Loucy (cell line): ENCODE data around the gene PANX3.
A peak's percentile ranks its signal among the peaks of the same experiment; 100 is the strongest.

ENCODE experiments used
- H2AFZ ChIP-seq: fragments of 200-600 bp; sonication (generic); 2 replicates; pipeline ENCODE4 v1.6.0; 2016; ENCODE audit warnings: antibody characterized with exemption, mild to moderate bottlenecking, low read length, moderate library complexity
- H3F3A ChIP-seq: fragments of 200-600 bp; 2 replicates; pipeline ENCODE4 v1.6.0; 2016; ENCODE audit warnings: antibody characterized with exemption, low read depth, mild to moderate bottlenecking
- H3K27me3 ChIP-seq: fragments of 200-600 bp; sonication (generic); 2 replicates; pipeline ENCODE4 v1.6.1; 2014; ENCODE audit warnings: low read length, mild to moderate bottlenecking; ENCODE audit not compliant: insufficient read depth, poor library complexity, severe bottlenecking
- H3K36me3 ChIP-seq: fragments of 200-600 bp; sonication (generic); 2 replicates; pipeline ENCODE4 v1.6.1; 2016; ENCODE audit warnings: low read length; ENCODE audit not compliant: insufficient read depth
- H3K4me1 ChIP-seq: fragments of 200-600 bp; sonication (generic); 2 replicates; pipeline ENCODE4 v1.5.1; 2014; ENCODE audit warnings: low read length, mild to moderate bottlenecking; ENCODE audit not compliant: insufficient read depth, poor library complexity, severe bottlenecking
- H3K4me2 ChIP-seq: fragments of 200-600 bp; sonication (generic); 2 replicates; pipeline ENCODE4 v1.6.0; 2014; ENCODE audit warnings: antibody characterized with exemption, low read length, low read depth, mild to moderate bottlenecking; ENCODE audit not compliant: poor library complexity, severe bottlenecking
- H3K4me3 ChIP-seq: fragments of 200-600 bp; sonication (generic); 2 replicates; pipeline ENCODE4 v1.5.1; 2014; ENCODE audit warnings: low read length, mild to moderate bottlenecking, mixed read lengths; ENCODE audit not compliant: poor library complexity, severe bottlenecking
- H3K79me2 ChIP-seq: fragments of 200-600 bp; sonication (generic); 2 replicates; pipeline ENCODE4 v1.6.1; 2014; ENCODE audit warnings: low read length; ENCODE audit not compliant: insufficient read depth
- H3K9ac ChIP-seq: fragments of 200-600 bp; sonication (generic); 2 replicates; pipeline ENCODE4 v1.6.0; 2014; ENCODE audit warnings: mild to moderate bottlenecking, low read depth, low read length, moderate library complexity; ENCODE audit not compliant: poor library complexity, severe bottlenecking
- H3K9me2 ChIP-seq: fragments of 200-600 bp; sonication (generic); replicated peaks from 2 replicates; pipeline ENCODE4 v1.6.1; 2016; ENCODE audit warnings: low read depth, low read length, mixed read lengths
- H3K9me3 ChIP-seq: fragments of 200-600 bp; sonication (generic); 2 replicates; pipeline ENCODE4 v1.6.1; 2014; ENCODE audit warnings: mild to moderate bottlenecking, antibody characterized with exemption, low read length, low read depth; ENCODE audit not compliant: insufficient read depth
- H4K20me1 ChIP-seq: fragments of 200-600 bp; sonication (generic); 2 replicates; pipeline ENCODE4 v1.6.0; 2014; ENCODE audit warnings: antibody characterized with exemption, low read length, mild to moderate bottlenecking; ENCODE audit not compliant: insufficient read depth, poor library complexity, severe bottlenecking
- CTCF ChIP-seq: fragments of 200-600 bp; sonication (generic); conservative IDR thresholded peaks from 2 replicates; pipeline ENCODE4 v1.5.1; 2014; ENCODE audit warnings: mild to moderate bottlenecking, antibody characterized with exemption, low read length
- EZH2phosphoT487 ChIP-seq: fragments of 200-600 bp; IDR thresholded peaks from 2 replicates; pipeline ENCODE4 v1.6.1; 2018; ENCODE audit warnings: antibody characterized with exemption, mild to moderate bottlenecking, moderate library complexity, borderline replicate concordance

PANX3 gene

GRCh38 chr11:124633355-124633754 lies 22.1 kb downstream of the PANX3 start:
- Histone ChIP-seq H3K27me3 (no peaks in the 10 kb centered on the region), H3K79me2 (no peaks in the 10 kb centered on the region; the same call in 1 of the 2 replicates), H3K9me3 (no peaks in the 10 kb centered on the region), H4K20me1 (peaks cover 2% of the 10 kb centered on the region), H3K9me2 (no peaks in the 10 kb centered on the region), H3K4me3 (no peak overlapping the region), H3K4me1 (peaks cover 4% of the 10 kb centered on the region), H3K4me2 (no peak overlapping the region), H3F3A (no peaks in the 10 kb centered on the region), H2AFZ (no peak overlapping the region), H3K36me3 (peaks cover 80% of the 10 kb centered on the region), H3K9ac (no peak overlapping the region)
- peak; percentile 54 for TF ChIP-seq CTCF
- TF ChIP-seq EZH2phosphoT487: no peak

- no peaks in the 10 kb centered on the region for H3K9me2 ChIP-seq
- no peaks in the 10 kb centered on the region for H3F3A ChIP-seq
- peaks cover 61% of the 10 kb centered on the region for H3K36me3 ChIP-seq
- H3K79me2 ChIP-seq: no peaks in the 10 kb centered on the region
- H3K9me3 ChIP-seq: no peaks in the 10 kb centered on the region
- no peaks in the 10 kb centered on the region for H3K27me3 ChIP-seq
- TF ChIP-seq EZH2phosphoT487: no peak
- TF ChIP-seq CTCF: no peak
- H3K4me3 ChIP-seq: no peak overlapping the region
- no peak overlapping the region for H2AFZ ChIP-seq
- H3K4me2 ChIP-seq: no peak overlapping the region
- H3K9ac ChIP-seq: no peak overlapping the region
- no peaks in the 10 kb centered on the region for H3K4me1 ChIP-seq
- H4K20me1 ChIP-seq: peaks cover 2% of the 10 kb centered on the region
Measured at GRCh38 chr11:124635932-124636331, 24.7 kb downstream of the PANX3 start.

GRCh38 chr11:124638500-124638899 lies 27.3 kb downstream of the PANX3 start:
- no peak overlapping the region for H3K9ac ChIP-seq

More at GRCh38 chr11:124638500-124638899, 27.3 kb downstream of the PANX3 start:
- Histone ChIP-seq H2AFZ (no peak overlapping the region), H3K36me3 (peaks cover 36% of the 10 kb centered on the region; the same call in 1 of the 2 replicates), H3K4me2 (no peak overlapping the region), H3K4me3 (no peak overlapping the region), H3K79me2 (no peaks in the 10 kb centered on the region), H4K20me1 (peaks cover 2% of the 10 kb centered on the region), H3K27me3 (no peaks in the 10 kb centered on the region), H3K9me2 (no peaks in the 10 kb centered on the region), H3K9me3 (no peaks in the 10 kb centered on the region), H3F3A (no peaks in the 10 kb centered on the region), H3K4me1 (peaks cover 7% of the 10 kb centered on the region)
- TF ChIP-seq EZH2phosphoT487: no peak
- TF ChIP-seq CTCF: no peak
